ENCODE results near the gene SEC61A2.
"Not testable (repeated sequence)": the region's sequence is repeated elsewhere in the genome, so short reads cannot be mapped to it uniquely, and the experiment has no call there.

SEC61A2 gene

GRCh38 chr10:12129222-12130111 is at the start of gene SEC61A2:
Gene SEC61A2, plus strand, starts transcription at chr10:12129677. Its CDS starts 111 bp downstream, at chr10:12129788.
- DNase-seq: peak; percentile 92

GRCh38 chr10:12081470-12081869 is 48.0 kb upstream of the SEC61A2 start:
- no peak for DNase-seq

GRCh38 chr10:12081879-12082557 is 47.5 kb upstream of the SEC61A2 start:
- no peak for DNase-seq

- no peak for DNase-seq
Measured at GRCh38 chr10:12088919-12089318, 40.6 kb upstream of the SEC61A2 start.

GRCh38 chr10:12091421-12091820 is 38.1 kb upstream of the SEC61A2 start:
- DNase-seq: no peak

GRCh38 chr10:12097361-12097760 is 32.1 kb upstream of the SEC61A2 start:
- DNase-seq: not testable (repeated sequence)

GRCh38 chr10:12097791-12098190 is 31.7 kb upstream of the SEC61A2 start:
- DNase-seq: peak; percentile 72

- no peak for DNase-seq
Measured at GRCh38 chr10:12098966-12099365, 30.5 kb upstream of the SEC61A2 start.

- DNase-seq: no peak
Measured at GRCh38 chr10:12103802-12104201, 25.7 kb upstream of the SEC61A2 start.

GRCh38 chr10:12107781-12108180 is 21.7 kb upstream of the SEC61A2 start:
- no peak for DNase-seq

- no peak for DNase-seq
Measured at GRCh38 chr10:12109286-12109685, 20.2 kb upstream of the SEC61A2 start.

- DNase-seq: no peak
Measured at GRCh38 chr10:12111528-12111927, 17.9 kb upstream of the SEC61A2 start.

- DNase-seq: no peak
Measured at GRCh38 chr10:12113627-12114026, 15.8 kb upstream of the SEC61A2 start.

- no peak for DNase-seq
Measured at GRCh38 chr10:12121673-12122072, 7.8 kb upstream of the SEC61A2 start.

GRCh38 chr10:12130237-12130872 is 878 bp downstream of the SEC61A2 start:
- DNase-seq: peak; percentile 70

- DNase-seq: no peak
Measured at GRCh38 chr10:12135631-12136030, 6.2 kb downstream of the SEC61A2 start.

GRCh38 chr10:12140038-12140437 is 10.6 kb downstream of the SEC61A2 start:
- no peak for DNase-seq

GRCh38 chr10:12144538-12144937 is 15.1 kb downstream of the SEC61A2 start:
- no peak for DNase-seq

GRCh38 chr10:12150163-12150562 is 20.7 kb downstream of the SEC61A2 start:
- no peak for DNase-seq

- DNase-seq: no peak
Measured at GRCh38 chr10:12154516-12154915, 25.0 kb downstream of the SEC61A2 start.

GRCh38 chr10:12156367-12157123 is 27.1 kb downstream of the SEC61A2 start:
- no peak for DNase-seq

GRCh38 chr10:12158111-12158510 is 28.6 kb downstream of the SEC61A2 start:
- no peak for DNase-seq

GRCh38 chr10:12160664-12161063 is 31.2 kb downstream of the SEC61A2 start:
- no peak for DNase-seq

Measured in NCI-H69 (cell line).